Measurements from ENCODE around the gene EIF4ENIF1.
"Not testable (repeated sequence)": the region's sequence is repeated elsewhere in the genome, so short reads cannot be mapped to it uniquely, and the experiment has no call there.

The EIF4ENIF1 gene

DNA sequence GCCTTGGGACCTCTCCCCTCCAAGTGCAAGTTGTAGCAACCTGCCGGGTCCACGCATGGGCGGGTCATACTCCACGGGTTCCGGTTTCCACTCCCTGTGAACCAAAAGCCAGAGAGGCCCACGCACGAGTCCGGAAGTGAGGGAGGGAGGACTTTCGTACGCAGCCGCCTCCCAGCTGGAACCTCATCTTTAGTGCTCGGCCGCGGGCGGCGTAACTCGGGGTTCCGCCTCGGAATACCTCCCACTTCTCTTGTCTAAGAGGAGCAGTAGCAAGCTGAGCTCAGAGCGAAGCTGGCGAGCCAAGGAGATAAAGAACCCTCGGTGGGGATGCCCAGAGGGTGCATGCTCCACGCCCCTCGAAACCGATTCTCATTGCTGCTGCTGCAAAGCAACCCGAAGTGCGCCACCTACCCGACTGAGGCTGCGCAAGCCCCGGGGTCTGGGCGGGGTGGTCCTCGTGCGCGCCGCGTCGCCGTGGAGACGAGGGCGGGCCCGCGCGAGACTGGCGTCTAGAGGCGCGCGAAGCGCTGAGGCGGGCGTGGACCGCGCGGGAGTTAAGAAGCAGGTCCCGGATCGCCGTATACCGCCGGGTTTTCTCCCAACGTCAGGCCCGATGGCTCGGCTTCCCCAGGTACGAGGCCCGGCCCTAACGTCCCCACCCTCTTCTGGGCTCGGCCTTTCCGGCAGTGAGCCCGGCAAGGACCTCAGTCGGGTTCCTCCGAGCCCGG lies 6.5 kb upstream of the EIF4ENIF1 start, which contains the start of gene SFI1:
SFI1 (plus strand) TSS at position 530 of the 728 bp plus-strand sequence. CDS start 11,749 bp downstream, outside the sequence.
- H3K4me1 ChIP-seq, result no peaks in the 10 kb centered on the region
- no peaks in the 10 kb centered on the region for H3K9me3 ChIP-seq
- H3K36me3 ChIP-seq, result no peaks in the 10 kb centered on the region
- DNase-seq, result peak; percentile 96
- peak within 1 kb of the TSS; percentile 94 for H3K4me3 ChIP-seq (ENCODE audit: low read depth, low read length)
- TF ChIP-seq, protein P1, sequence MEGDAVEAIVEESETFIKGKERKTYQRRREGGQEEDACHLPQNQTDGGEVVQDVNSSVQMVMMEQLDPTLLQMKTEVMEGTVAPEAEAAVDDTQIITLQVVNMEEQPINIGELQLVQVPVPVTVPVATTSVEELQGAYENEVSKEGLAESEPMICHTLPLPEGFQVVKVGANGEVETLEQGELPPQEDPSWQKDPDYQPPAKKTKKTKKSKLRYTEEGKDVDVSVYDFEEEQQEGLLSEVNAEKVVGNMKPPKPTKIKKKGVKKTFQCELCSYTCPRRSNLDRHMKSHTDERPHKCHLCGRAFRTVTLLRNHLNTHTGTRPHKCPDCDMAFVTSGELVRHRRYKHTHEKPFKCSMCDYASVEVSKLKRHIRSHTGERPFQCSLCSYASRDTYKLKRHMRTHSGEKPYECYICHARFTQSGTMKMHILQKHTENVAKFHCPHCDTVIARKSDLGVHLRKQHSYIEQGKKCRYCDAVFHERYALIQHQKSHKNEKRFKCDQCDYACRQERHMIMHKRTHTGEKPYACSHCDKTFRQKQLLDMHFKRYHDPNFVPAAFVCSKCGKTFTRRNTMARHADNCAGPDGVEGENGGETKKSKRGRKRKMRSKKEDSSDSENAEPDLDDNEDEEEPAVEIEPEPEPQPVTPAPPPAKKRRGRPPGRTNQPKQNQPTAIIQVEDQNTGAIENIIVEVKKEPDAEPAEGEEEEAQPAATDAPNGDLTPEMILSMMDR (IDR thresholded peaks at IDR 0.05; ENCODE audit: low read depth, low read length), result peak; percentile 45
- H3K27me3 ChIP-seq, result no peaks in the 10 kb centered on the region

DNA sequence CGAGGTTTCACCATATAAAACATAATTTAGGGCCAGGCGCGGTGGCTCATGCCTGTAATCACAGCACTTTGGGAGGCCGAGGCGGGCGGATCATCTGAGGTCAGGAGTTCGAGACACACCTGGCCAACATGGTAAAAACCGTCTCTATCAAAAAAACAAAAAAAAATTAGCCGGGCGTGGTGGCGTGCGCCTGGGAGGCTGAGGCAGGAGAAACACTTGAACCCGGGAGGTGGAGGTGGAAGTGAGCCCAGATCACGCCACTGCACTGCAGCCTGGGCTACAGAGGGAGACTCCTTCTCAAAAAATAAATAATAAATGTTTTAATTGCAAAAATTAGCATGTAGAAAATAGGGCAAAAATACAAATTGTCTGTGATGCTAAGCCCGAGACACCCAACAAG lies 5.7 kb upstream of the EIF4ENIF1 start:
- DNase-seq, result no peak
- TF ChIP-seq, protein P1 (IDR thresholded peaks at IDR 0.05; ENCODE audit: low read depth, low read length), result no peak
- no peaks in the 10 kb centered on the region for H3K9me3 ChIP-seq
- H3K4me1 ChIP-seq, result no peaks in the 10 kb centered on the region
- H3K36me3 ChIP-seq, result no peaks in the 10 kb centered on the region
- no peaks in the 10 kb centered on the region for H3K27me3 ChIP-seq
- H3K4me3 ChIP-seq (ENCODE audit: low read depth, low read length), result peak overlapping the region; percentile 94

DNA sequence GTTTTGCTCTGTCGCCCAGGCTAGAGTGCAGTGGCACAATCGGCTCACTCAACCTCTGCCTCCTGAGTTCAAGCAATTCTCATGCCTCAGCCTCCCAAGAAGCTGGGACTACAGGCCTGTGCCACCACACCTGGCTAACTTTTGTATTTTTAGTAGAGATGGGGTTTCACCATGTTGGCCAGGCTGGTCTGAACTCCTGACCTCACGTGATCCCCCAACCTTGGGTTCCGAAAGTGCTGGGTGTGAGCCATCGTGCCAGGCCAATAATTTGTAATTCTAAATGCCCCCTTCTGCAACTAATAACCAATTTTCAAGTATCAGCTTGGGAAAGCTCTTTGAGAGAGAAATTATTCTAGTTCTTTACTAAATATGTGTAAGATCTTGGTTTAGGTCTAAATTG lies 3.7 kb upstream of the EIF4ENIF1 start:
- not testable (repeated sequence) for H3K36me3 ChIP-seq; DNase-seq; H3K4me1 ChIP-seq; H3K27me3 ChIP-seq; H3K4me3 ChIP-seq (ENCODE audit: low read depth, low read length); H3K9me3 ChIP-seq

DNA sequence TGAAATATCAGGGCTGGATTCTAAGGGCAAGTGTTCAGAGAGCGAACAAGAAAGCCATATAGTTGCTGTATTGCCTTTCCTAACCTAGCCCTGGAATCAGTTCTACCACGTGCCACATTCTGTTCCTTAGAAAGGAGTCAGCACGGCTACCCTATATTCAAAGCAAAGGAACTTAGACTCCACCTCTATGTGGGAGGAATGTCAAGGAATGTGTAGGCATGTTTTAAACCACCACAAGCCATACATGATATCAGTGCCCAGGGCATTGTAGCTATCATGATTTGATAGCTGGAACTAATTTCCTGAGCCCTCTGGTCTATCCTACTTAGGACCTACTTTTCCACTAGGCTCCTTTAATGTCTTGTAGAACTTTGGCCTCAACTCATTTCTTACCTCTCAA lies 2.5 kb upstream of the EIF4ENIF1 start:
- TF ChIP-seq, protein P1 (IDR thresholded peaks at IDR 0.05; ENCODE audit: low read depth, low read length), result no peak
- DNase-seq, result no peak
- H3K36me3 ChIP-seq, result peaks cover 7% of the 10 kb centered on the region
- H3K27me3 ChIP-seq, result no peaks in the 10 kb centered on the region
- no peak overlapping the region for H3K4me3 ChIP-seq (ENCODE audit: low read depth, low read length)
- no peaks in the 10 kb centered on the region for H3K9me3 ChIP-seq
- H3K4me1 ChIP-seq, result no peaks in the 10 kb centered on the region

DNA sequence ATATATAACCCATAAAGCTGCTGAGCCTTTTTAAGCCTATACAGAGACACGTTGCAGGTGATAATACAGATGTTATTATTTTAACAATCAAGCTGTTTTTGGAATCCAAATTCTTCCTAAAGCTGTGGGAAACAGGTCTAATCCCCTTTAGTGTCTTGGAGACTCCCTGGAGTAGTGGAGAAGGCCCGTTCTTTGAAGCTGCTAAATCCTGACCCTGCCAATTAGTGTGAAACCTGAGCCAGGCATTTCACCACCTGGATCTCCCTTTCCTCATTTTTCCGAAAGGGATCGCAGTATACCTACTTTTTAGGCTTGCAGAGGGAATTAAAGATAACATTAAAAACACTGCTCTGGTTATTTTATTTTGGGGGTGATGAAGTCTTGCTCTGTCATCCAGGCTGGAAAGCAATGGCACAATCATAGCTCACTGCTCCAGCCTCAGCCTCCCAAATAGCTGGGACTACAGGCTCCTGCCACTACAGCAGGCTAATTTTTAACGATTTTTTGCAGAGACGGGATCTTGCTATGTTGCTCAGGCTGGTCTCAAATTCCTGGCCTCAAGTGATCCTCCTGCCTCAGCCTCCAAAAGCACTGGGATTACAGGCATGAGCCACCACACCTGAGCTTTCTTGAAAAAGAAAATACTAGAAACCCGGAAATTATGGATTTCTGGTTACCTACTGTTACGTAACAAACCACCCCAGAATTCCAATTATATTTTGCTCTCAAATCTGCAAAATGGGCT lies 1.7 kb upstream of the EIF4ENIF1 start:
- TF ChIP-seq, protein P1 (IDR thresholded peaks at IDR 0.05; ENCODE audit: low read depth, low read length), result no peak
- Histone ChIP-seq H3K4me3 (ENCODE audit: low read depth, low read length) (peak overlapping the region; percentile 90), H3K9me3 (no peaks in the 10 kb centered on the region), H3K27me3 (no peaks in the 10 kb centered on the region), H3K36me3 (peaks cover 11% of the 10 kb centered on the region), H3K4me1 (no peaks in the 10 kb centered on the region)
- DNase-seq, result no peak

DNA sequence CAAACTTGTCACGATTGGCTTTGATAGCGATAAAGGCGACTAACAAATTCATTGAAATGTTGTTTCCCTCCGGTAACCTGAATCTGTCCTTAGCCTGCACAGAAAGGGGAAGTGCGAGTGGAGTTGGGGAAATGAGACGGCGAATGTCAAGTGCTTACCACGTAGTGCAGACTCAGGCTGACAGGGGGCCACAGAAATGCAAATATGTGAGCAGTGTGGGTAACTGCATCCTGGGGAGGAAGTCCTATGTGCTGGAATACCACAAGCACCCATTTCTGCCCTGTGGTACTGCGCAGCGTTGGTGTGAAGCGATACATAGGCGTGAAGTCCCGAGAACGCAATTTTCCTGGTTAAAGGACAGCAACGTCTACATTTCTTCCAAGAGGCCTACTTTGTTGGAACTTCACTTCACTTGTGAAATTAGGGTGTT lies 869 bp upstream of the EIF4ENIF1 start:
- H3K36me3 ChIP-seq, result peaks cover 14% of the 10 kb centered on the region
- TF ChIP-seq, protein P1 (IDR thresholded peaks at IDR 0.05; ENCODE audit: low read depth, low read length), result no peak
- peak; percentile 39 for DNase-seq
- no peaks in the 10 kb centered on the region for H3K9me3 ChIP-seq
- H3K4me1 ChIP-seq, result no peaks in the 10 kb centered on the region
- no peaks in the 10 kb centered on the region for H3K27me3 ChIP-seq
- peak overlapping the region; percentile 90 for H3K4me3 ChIP-seq (ENCODE audit: low read depth, low read length)
